Transverse colon (tissue), 4 donors: ENCODE data around the gene EEPD1.

Experiments used
- CTCF ChIP-seq, 5 experiments: fragments of 200-600 bp in 3 of 5; fragments of 450-650 bp in 2 of 5; sonication (generic) in 3 of 5; IDR thresholded peaks; 1 replicate in 2 of 5; 2 replicates in 3 of 5; pipeline ENCODE4 v1.5.1; 2016 to 2017; ENCODE audit warnings: antibody characterized with exemption in 5 of 5, inconsistent platforms in 3 of 5, mild to moderate bottlenecking in 2 of 5, moderate library complexity in 1 of 5
- EP300 ChIP-seq: sonication (generic); formaldehyde crosslinking; IDR thresholded peaks from one replicate; pipeline ENCODE4 v1.6.1; 2017; ENCODE audit warnings: antibody characterized with exemption, low read depth
- POLR2AphosphoS5 ChIP-seq, 3 donors: sonication (generic); formaldehyde crosslinking; IDR thresholded peaks; one replicate each; pipeline ENCODE4 v1.6.1; 2016; ENCODE audit warnings: antibody characterized with exemption in 3 of 3

- TF ChIP-seq CTCF (IDR thresholded peaks at IDR 0.05), result no peak
- no peak for TF ChIP-seq EP300
- no peak for TF ChIP-seq POLR2AphosphoS5 (IDR thresholded peaks at IDR 0.05)
Observed at GRCh38 chr7:36199329-36199728, 46.3 kb downstream of the EEPD1 start.
